ENCODE data around the gene ZNF275.

GRCh38 chrX:153297376-153297775 is 36.6 kb upstream of the ZNF275 start:
- no peak for TF ChIP-seq CTCF (IDR thresholded peaks at IDR 0.05 in 4 of 5, conservative IDR thresholded peaks at IDR 0.05 in 1 of 5)
- no peak for TF ChIP-seq POLR2A (IDR thresholded peaks at IDR 0.05)
